LNCAP (cell line): Measurements from ENCODE around the gene CRTAP.

Experiments
- TF ChIP-seq, protein P1 (sequence below): fragments of 450-650 bp; IDR thresholded peaks from 2 replicates; pipeline ENCODE4 v1.5.1; 2017; ENCODE audit warnings: mild to moderate bottlenecking

The CRTAP gene

DNA sequence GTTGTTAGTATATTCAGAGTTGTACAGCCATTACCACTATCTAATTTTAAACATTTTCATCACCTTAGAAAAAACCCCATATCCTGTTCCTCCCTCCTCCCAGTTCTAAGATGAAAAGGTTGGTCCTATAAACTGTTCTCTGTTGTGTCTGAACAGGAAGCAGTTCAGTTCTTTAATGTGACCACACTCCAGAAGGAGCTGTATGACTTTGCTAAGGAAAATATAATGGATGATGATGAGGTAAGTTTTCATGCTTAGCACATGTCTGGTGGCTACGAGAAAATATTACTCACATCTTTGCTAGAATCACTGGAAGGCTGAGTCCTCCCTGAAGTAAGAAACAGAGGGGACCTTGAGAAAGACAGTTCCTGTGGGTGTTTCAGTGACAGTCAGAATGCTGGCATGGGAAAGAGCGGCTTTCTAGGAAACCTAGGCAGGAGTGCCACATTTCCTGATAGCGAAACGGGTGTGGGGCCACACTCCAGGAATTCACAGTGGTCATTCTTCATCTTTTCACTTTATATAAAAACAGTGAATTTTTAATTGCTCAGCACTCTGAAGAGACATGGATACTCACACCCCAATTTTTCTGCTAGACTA is 20.3 kb downstream of the CRTAP start:
- TF ChIP-seq, protein P1, sequence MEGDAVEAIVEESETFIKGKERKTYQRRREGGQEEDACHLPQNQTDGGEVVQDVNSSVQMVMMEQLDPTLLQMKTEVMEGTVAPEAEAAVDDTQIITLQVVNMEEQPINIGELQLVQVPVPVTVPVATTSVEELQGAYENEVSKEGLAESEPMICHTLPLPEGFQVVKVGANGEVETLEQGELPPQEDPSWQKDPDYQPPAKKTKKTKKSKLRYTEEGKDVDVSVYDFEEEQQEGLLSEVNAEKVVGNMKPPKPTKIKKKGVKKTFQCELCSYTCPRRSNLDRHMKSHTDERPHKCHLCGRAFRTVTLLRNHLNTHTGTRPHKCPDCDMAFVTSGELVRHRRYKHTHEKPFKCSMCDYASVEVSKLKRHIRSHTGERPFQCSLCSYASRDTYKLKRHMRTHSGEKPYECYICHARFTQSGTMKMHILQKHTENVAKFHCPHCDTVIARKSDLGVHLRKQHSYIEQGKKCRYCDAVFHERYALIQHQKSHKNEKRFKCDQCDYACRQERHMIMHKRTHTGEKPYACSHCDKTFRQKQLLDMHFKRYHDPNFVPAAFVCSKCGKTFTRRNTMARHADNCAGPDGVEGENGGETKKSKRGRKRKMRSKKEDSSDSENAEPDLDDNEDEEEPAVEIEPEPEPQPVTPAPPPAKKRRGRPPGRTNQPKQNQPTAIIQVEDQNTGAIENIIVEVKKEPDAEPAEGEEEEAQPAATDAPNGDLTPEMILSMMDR, result no peak

DNA sequence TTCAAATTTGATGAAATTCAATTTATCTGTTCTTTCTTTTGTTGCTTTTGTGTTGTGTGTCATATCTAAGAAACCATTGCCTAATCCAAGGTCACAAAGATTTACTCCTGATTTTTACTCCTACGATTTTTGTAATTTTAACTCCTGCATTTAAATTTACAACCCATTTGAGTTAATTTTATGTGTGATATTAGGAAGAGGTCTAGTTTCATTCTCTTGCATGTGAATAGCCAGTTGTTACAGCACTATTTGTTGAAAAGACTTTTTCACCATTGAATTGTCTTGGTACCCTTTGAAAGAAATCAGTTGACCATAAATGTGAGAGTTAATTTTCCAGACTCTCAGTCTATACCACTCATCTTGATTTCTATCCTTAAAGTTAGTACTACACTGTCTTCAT is 23.9 kb downstream of the CRTAP start:
- TF ChIP-seq, protein P1, result no peak

DNA sequence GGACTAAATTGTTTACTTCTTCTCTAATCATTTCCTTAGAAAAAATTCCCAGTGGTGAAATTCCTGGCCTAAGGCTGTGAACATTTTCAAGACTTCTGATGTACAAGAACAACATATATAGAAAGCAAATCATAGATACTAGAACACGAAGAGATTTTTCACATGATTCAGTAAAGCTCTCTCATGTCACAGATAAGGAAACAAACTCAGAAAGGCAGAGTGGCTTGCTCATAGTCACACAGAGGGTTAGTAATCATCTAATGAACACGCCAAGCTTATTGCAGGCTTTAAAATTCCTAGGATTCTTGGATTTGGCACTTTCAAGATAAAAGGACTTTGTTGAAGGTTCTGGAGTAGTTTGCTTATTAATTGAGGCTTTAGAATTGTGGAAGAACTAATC is 26.2 kb downstream of the CRTAP start:
- TF ChIP-seq, protein P1, result no peak

DNA sequence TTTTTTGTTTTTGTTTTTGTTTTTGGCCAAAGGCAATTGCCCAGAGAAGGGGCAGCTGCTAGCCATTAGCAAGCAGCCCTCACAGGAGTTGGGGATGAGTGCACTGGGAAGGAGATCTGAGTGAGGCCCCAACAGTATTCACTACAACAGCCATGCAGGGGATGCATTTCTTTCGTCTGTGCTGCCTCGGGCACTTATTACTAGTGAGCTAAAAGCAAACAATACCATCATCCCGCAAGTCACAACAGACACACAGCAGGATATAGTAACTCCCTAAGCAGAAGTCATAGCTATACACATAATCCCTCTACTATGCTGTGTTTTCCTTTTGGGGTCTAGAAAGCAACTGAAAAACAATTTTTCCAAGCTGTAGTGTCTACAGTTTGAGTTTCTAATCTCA is 27.2 kb downstream of the CRTAP start:
- TF ChIP-seq, protein P1, result no peak

DNA sequence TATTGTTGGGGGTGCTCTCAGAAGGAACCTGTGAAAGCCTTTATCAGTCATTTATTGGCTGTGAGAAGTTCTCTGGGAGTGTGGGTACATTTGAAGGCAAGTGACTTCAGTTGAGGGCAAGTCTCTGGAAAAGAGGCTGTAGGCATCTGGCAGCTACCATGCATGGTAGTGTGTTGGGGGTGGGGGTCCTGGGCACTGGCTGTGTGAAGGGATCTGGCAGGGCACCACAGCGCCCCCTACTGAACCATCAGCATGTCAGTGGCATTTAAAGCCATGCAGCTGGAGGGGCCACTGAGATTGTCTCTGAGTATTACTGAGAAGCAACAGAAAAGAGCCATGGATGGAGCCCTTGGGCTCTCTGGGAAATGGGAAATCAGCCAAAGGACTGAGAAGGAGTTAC is 30.6 kb downstream of the CRTAP start:
- TF ChIP-seq, protein P1, result peak; percentile 51; the same call in 1 of the 2 replicates

DNA sequence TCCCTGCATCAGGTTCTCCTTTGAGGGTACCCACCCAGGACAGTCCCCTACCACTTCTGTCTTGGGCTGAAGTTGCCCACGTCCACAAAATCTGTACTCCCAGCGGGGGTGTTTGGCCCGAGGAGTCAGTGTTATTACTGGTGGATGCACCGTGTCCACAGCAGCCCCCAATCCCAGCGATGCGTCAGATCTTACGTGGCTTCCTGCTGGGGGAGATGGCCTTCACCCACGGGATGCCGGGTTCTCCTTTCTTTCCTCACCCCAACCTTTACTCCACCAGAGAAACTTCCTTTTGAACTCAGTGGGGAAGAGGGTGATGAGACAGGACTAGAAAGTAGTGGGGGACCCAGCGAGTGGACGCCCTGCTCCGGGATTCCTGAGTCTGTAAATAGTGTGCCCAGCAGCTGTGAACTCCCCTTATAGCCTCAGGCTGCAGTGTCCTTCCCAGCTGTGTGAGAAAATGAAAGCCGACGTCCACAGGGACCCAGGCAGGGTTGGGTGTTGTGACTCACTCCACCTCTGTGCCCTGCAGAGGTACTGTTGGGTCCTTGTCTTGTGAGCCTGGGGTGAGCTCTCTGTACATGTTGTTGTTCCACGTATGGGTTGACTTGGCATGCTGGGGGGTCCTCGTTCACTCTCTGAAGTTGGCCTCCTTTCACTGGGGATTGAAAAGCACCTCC is 31.5 kb downstream of the CRTAP start:
- TF ChIP-seq, protein P1, result no peak

DNA sequence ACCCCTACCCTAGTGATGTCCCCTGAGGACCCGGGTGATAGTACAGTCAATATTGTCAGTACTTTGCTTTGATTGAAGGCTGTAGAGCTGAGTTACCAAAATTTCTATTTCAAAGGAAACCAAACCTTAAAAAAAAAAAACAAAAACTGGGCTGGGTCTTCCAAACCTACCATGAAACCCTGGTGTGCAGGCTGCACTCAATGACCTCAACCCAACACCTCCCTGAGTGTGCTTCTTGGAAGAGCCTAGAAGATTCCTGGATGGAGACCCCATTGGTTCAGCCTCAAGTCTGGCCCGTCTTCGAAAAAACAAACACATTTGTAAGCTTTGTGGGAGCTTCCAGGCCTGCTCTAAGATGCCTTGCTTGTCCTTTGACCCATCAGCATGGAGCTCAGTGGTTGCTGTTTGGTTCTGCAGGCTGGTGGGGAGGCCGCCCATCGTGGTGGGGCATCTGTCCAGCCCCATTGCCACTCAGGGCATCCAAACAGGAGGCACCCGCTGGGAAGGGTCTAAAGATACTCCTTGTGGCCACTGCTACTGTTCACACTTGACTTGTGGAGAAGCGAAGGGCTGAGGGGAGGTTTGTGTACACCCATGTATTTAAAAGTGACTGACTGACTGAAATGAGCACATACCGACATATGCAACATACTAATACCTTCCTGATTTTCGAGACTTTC is 32.2 kb downstream of the CRTAP start:
- TF ChIP-seq, protein P1, result no peak
